Nucleus accumbens (tissue), 56 donors: Measurements from ENCODE around the gene TNRC18.
"Not testable (repeated sequence)": the region's sequence is repeated elsewhere in the genome, so short reads cannot be mapped to it uniquely, and the experiment has no call there.

Source experiments
- DNase-seq, 56 donors: peaks; one replicate each; lab custom pipeline; 2025; lab: John Stamatoyannopoulos, UW

TNRC18 gene

GRCh38 chr7:5303061-5303460 is 120.6 kb downstream of the TNRC18 start:
- DNase-seq: no peak

- DNase-seq: no peak
Measured at GRCh38 chr7:5302577-5302976, 121.1 kb downstream of the TNRC18 start.

- no peak for DNase-seq
Measured at GRCh38 chr7:5300366-5300765, 123.3 kb downstream of the TNRC18 start.

GRCh38 chr7:5296611-5297226 is 126.9 kb downstream of the TNRC18 start:
- peak in 29 of 56 donors; percentile 6 to 73 (median 27) for DNase-seq

- peak in 1 of 56 donors; percentile 62 for DNase-seq
Measured at GRCh38 chr7:5296015-5296610, 127.5 kb downstream of the TNRC18 start.

- no peak for DNase-seq
Measured at GRCh38 chr7:5295039-5296014, 128.3 kb downstream of the TNRC18 start.

GRCh38 chr7:5294169-5294987 is 129.3 kb downstream of the TNRC18 start:
- no peak for DNase-seq

- DNase-seq: not testable (repeated sequence)
Measured at GRCh38 chr7:5291711-5292335, 131.8 kb downstream of the TNRC18 start.

- DNase-seq: no peak
Measured at GRCh38 chr7:5291301-5291700, 132.3 kb downstream of the TNRC18 start.

GRCh38 chr7:5289355-5289754 is 134.3 kb downstream of the TNRC18 start:
- DNase-seq: no peak

- not testable (repeated sequence) for DNase-seq
Measured at GRCh38 chr7:5288560-5288959, 135.1 kb downstream of the TNRC18 start.

GRCh38 chr7:5287802-5288201 is 135.8 kb downstream of the TNRC18 start:
- no peak for DNase-seq

- DNase-seq: not testable (repeated sequence)
Measured at GRCh38 chr7:5287373-5287772, 136.3 kb downstream of the TNRC18 start.

GRCh38 chr7:5286933-5287332 is 136.7 kb downstream of the TNRC18 start:
- no peak for DNase-seq

GRCh38 chr7:5284304-5285281 is 139.0 kb downstream of the TNRC18 start:
- peak in 51 of 56 donors; percentile 1 to 80 (median 42) for DNase-seq

GRCh38 chr7:5283421-5284303 is 140.0 kb downstream of the TNRC18 start:
- DNase-seq: no peak

- DNase-seq: peak in 35 of 56 donors; percentile 2 to 65 (median 21)
Measured at GRCh38 chr7:5282543-5283316, 140.9 kb downstream of the TNRC18 start, which contains the start of gene SLC29A4. Gene SLC29A4 (plus strand): TSS chr7:5282943. CDS start chr7:5287817, 4,874 bp downstream.
